Measurements from ENCODE around the gene ZNF839. TPM values are rescaled to one million over a fixed set of nuclear protein-coding genes. Genes with fewer than 3 reads are reported as not detected.
"Not testable (repeated sequence)": the region's sequence is repeated elsewhere in the genome, so short reads cannot be mapped to it uniquely, and the experiment has no call there.

The ZNF839 gene
- total RNA-seq, 1 donor from 2014 or later = 8.2 TPM

DNA sequence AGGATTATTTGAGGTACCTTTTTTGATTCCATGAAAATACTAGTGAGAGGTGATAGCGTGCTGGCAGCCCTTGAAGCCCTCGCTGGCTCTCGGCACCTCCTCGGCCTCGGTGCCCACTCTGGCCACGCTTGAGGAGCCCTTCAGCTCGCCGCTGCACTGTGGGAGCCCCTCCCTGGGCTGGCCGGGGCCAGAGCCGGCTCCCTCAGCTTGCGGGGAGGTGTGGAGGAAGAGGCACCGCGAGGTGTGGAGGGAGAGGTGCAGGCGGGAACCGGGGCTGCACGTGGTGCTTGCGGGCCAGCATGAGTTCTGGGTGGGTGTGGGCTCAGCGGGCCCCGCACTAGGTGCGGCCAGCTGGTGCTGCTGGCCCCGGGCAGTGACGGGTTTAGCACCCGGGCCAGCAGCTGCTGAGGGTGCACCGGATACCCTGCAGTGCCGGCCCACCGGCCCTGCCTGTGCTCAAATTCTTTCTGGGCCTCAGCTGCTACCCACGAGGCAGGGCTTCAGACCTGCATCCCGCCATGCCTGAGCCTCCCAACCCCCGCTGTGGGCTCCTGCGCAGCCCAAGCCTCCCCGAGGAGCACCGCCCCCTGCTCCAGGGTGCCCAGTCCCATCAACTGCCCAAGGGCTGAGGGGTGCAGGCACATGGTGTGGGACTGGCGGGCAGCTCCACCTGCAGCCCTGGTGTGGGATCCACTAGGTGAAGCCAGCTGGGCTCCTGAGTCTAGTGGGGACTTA, 21.9 kb upstream of the ZNF839 start:
- H3K36me3 Mint-ChIP-seq (ENCODE audit: low read depth) = no peaks in the 10 kb centered on the region
- no peak for DNase-seq (ENCODE audit: low spot score)
- no peaks in the 10 kb centered on the region for H3K27me3 Mint-ChIP-seq (ENCODE audit: low read depth)
- H3K9me3 Mint-ChIP-seq (ENCODE audit: low read depth) = no peaks in the 10 kb centered on the region
- no peak overlapping the region for H3K4me3 Mint-ChIP-seq (ENCODE audit: unreplicated experiment)
- no peaks in the 10 kb centered on the region for H3K4me1 Mint-ChIP-seq (ENCODE audit: low read depth)
- TF ChIP-seq, protein P1, sequence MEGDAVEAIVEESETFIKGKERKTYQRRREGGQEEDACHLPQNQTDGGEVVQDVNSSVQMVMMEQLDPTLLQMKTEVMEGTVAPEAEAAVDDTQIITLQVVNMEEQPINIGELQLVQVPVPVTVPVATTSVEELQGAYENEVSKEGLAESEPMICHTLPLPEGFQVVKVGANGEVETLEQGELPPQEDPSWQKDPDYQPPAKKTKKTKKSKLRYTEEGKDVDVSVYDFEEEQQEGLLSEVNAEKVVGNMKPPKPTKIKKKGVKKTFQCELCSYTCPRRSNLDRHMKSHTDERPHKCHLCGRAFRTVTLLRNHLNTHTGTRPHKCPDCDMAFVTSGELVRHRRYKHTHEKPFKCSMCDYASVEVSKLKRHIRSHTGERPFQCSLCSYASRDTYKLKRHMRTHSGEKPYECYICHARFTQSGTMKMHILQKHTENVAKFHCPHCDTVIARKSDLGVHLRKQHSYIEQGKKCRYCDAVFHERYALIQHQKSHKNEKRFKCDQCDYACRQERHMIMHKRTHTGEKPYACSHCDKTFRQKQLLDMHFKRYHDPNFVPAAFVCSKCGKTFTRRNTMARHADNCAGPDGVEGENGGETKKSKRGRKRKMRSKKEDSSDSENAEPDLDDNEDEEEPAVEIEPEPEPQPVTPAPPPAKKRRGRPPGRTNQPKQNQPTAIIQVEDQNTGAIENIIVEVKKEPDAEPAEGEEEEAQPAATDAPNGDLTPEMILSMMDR (IDR thresholded peaks at IDR 0.05) = no peak
- no peak overlapping the region for H3K27ac Mint-ChIP-seq (ENCODE audit: unreplicated experiment)

GRCh38 chr14:102298303-102299070, 21.1 kb upstream of the ZNF839 start:
- not testable (repeated sequence) for H3K36me3 Mint-ChIP-seq (ENCODE audit: low read depth); H3K4me1 Mint-ChIP-seq (ENCODE audit: low read depth); H3K27ac Mint-ChIP-seq (ENCODE audit: unreplicated experiment); H3K4me3 Mint-ChIP-seq (ENCODE audit: unreplicated experiment); H3K9me3 Mint-ChIP-seq (ENCODE audit: low read depth); H3K27me3 Mint-ChIP-seq (ENCODE audit: low read depth); DNase-seq (ENCODE audit: low spot score)

GRCh38 chr14:102303664-102304063, 15.9 kb upstream of the ZNF839 start:
- no peaks in the 10 kb centered on the region for H3K36me3 Mint-ChIP-seq (ENCODE audit: low read depth)
- H3K27me3 Mint-ChIP-seq (ENCODE audit: low read depth) = no peaks in the 10 kb centered on the region
- H3K27ac Mint-ChIP-seq (ENCODE audit: unreplicated experiment) = no peak overlapping the region

DNA sequence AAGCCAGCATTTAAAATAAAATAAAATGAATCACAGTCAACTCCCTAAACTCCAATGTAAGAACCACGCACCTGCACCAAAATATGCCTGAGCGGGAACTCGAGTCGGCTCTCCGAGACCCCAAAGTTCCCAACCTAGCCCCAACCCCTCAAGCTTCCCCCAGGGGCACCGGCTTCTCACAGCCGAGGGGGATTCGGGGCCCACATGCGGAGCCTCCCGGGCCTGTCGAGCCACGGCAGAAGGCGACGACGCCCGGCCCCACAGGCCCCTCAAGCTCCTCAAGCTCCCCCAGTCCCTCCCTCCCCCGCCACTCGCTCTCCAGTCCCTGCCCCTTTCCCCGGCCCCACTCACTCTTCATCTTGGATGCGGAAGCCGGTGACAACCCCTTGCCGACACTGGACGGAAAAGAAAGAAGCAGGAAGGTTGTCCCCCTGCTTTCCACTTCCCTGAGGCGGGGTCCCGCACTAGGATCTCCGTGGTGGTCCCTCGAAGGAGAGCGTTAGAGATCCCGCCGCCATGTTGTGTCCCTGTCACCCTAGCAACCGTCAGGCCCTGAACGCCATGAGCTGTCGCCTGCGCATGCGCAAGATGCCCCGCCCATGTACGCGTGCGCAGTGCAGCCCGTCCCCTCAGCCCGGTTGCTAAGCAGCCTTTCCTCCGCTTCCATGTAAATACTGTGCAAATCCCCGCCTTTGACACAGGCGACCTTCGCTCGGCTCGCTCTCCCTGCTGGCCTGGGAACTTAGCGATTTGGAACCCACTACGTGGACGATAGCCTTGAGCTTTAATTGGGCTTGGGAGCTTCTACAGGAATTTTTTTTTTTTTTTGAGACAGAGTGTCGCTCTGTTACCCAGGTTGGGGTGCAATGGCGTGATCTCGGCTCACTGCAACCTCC, 14.7 kb upstream of the ZNF839 start, which contains the start of gene MOK:
TSS of gene MOK (minus strand) at position 554 of the 896 bp plus-strand sequence. CDS start at position 358, 196 bp downstream.
- peak within 1 kb of the TSS; percentile 98 for H3K27ac Mint-ChIP-seq (ENCODE audit: unreplicated experiment)
- no peaks in the 10 kb centered on the region for H3K9me3 Mint-ChIP-seq (ENCODE audit: low read depth)
- TF ChIP-seq, protein P1 (IDR thresholded peaks at IDR 0.05) = no peak
- peaks cover 13% of the 10 kb centered on the region for H3K4me1 Mint-ChIP-seq (ENCODE audit: low read depth)
- H3K27me3 Mint-ChIP-seq (ENCODE audit: low read depth) = no peaks in the 10 kb centered on the region
- H3K36me3 Mint-ChIP-seq (ENCODE audit: low read depth) = no peaks in the 10 kb centered on the region
- peak; percentile 95 for DNase-seq (ENCODE audit: low spot score)
- H3K4me3 Mint-ChIP-seq (ENCODE audit: unreplicated experiment) = peak within 1 kb of the TSS; percentile 95

More at GRCh38 chr14:102303664-102304063, 15.9 kb upstream of the ZNF839 start:
- TF ChIP-seq, protein P1 (IDR thresholded peaks at IDR 0.05) = no peak
- peaks cover 13% of the 10 kb centered on the region for H3K4me1 Mint-ChIP-seq (ENCODE audit: low read depth)
- no peak overlapping the region for H3K4me3 Mint-ChIP-seq (ENCODE audit: unreplicated experiment)
- DNase-seq (ENCODE audit: low spot score) = no peak
- no peaks in the 10 kb centered on the region for H3K9me3 Mint-ChIP-seq (ENCODE audit: low read depth)

- no peak overlapping the region for H3K27ac Mint-ChIP-seq (ENCODE audit: unreplicated experiment)
- TF ChIP-seq, protein P1 (IDR thresholded peaks at IDR 0.05) = peak; percentile 100
- H3K4me1 Mint-ChIP-seq (ENCODE audit: low read depth) = peaks cover 51% of the 10 kb centered on the region
- peak overlapping the region; percentile 73 for H3K4me3 Mint-ChIP-seq (ENCODE audit: unreplicated experiment)
- H3K36me3 Mint-ChIP-seq (ENCODE audit: low read depth) = no peaks in the 10 kb centered on the region
- H3K9me3 Mint-ChIP-seq (ENCODE audit: low read depth) = no peaks in the 10 kb centered on the region
- no peaks in the 10 kb centered on the region for H3K27me3 Mint-ChIP-seq (ENCODE audit: low read depth)
- no peak for DNase-seq (ENCODE audit: low spot score)
These were observed 5.1 kb upstream of the ZNF839 start for GRCh38 chr14:102314242-102315011.
